CD4-positive, alpha-beta T cell (primary cell): Measurements from ENCODE around the gene PPP1R27. TPM values are rescaled to one million over a fixed set of nuclear protein-coding genes. Genes with fewer than 3 reads are reported as not detected.

Experiments
- ATAC-seq: fragments of 200-7000 bp; cut with Tn5 transposase; one replicate; pipeline ENCODE4 v1.10.0; 2022; ENCODE audit warnings: mild to moderate bottlenecking; ENCODE audit not compliant: poor library complexity
- CTCF ChIA-PET: fragments of 350-600 bp; sonication (Branson Sonifier 250); formaldehyde crosslinking; loops from one replicate; lab custom pipeline; 2021; ENCODE audit warnings: antibody characterized with exemption, inconsistent platforms; lab: Charles Lee
- POLR2A ChIA-PET: fragments of 350-600 bp; sonication (Branson Sonifier 250); formaldehyde crosslinking; loops from one replicate; lab custom pipeline; 2021; ENCODE audit warnings: antibody characterized with exemption, inconsistent platforms; lab: Charles Lee
- DNase-seq, 14 experiments: peaks; one replicate each; pipeline ENCODE4 v3.0.0-alpha.2; 2013 to 2020; ENCODE audit warnings: mixed read lengths in 2 of 14
- H3K27ac ChIP-seq, 2 donors: one replicate each; pipeline versions ENCODE4 v1.5.1 to v1.7.0; 2013; ENCODE audit warnings: low read length in 2 of 2, low read depth in 1 of 2, mild to moderate bottlenecking in 1 of 2
- H3K27me3 ChIP-seq, 2 experiments: 1 replicate in 1 of 2; 2 replicates in 1 of 2; pipeline versions ENCODE4 v1.6.1 to v1.7.0; 2013; ENCODE audit warnings: low read length in 2 of 2, control low read depth in 1 of 2, mild to moderate bottlenecking in 1 of 2, moderate library complexity in 1 of 2; ENCODE audit not compliant: insufficient read depth in 2 of 2, control insufficient read depth in 1 of 2
- H3K36me3 ChIP-seq: one replicate; pipeline ENCODE4 v1.6.1; 2013; ENCODE audit warnings: low read length, control low read depth; ENCODE audit not compliant: insufficient read depth
- H3K4me1 ChIP-seq: one replicate; pipeline ENCODE4 v1.6.1; 2013; ENCODE audit warnings: low read length, control low read depth; ENCODE audit not compliant: insufficient read depth
- H3K4me3 ChIP-seq: one replicate; pipeline ENCODE4 v1.5.1; 2013; ENCODE audit warnings: mild to moderate bottlenecking, low read length, moderate library complexity
- H3K9me3 ChIP-seq, 2 experiments: 1 replicate in 1 of 2; 2 replicates in 1 of 2; pipeline versions ENCODE4 v1.6.1 to v1.7.0; 2013; ENCODE audit warnings: low read length in 2 of 2, mild to moderate bottlenecking in 2 of 2, control low read depth in 1 of 2, moderate library complexity in 1 of 2; ENCODE audit not compliant: control insufficient read depth in 1 of 2, insufficient read depth in 1 of 2
- H3K27ac Mint-ChIP-seq: one replicate; pipeline ENCODE4 v1.8.0; 2020; ENCODE audit warnings: mixed read lengths
- H3K27me3 Mint-ChIP-seq: one replicate; pipeline ENCODE4 v1.8.0; 2021; ENCODE audit warnings: mixed read lengths
- H3K36me3 Mint-ChIP-seq: one replicate; pipeline ENCODE4 v1.8.0; 2021; ENCODE audit warnings: low read depth, mixed read lengths
- H3K4me1 Mint-ChIP-seq: one replicate; pipeline ENCODE4 v1.8.0; 2021; ENCODE audit warnings: low read depth, mixed read lengths
- H3K4me3 Mint-ChIP-seq: one replicate; pipeline ENCODE4 v1.8.0; 2020; ENCODE audit warnings: mild to moderate bottlenecking, mixed read lengths
- H3K9me3 Mint-ChIP-seq: one replicate; pipeline ENCODE4 v1.8.0; 2020; ENCODE audit warnings: mixed read lengths
- CTCF ChIP-seq: fragments of 200-600 bp; IDR thresholded peaks from one replicate; pipeline ENCODE4 v1.8.0; 2022; ENCODE audit warnings: antibody characterized with exemption, mild to moderate bottlenecking
- intact Hi-C, 2 experiments: fragments of 100-400 bp; cut with DNase I in 1 of 2; cut with micrococcal nuclease in 1 of 2; formaldehyde crosslinking; loops; one replicate each; pipeline versions ENCODE4 v1.15.1 to v1.9.0; 2023 to 2025; cut with DNase I, micrococcal nuclease
- polyA plus RNA-seq, 2 donors: library from polyadenylated mRNA; unstranded; fragments of 120-200 nt; gene quantifications; one replicate each; pipeline ENCODE4 v1.2.1, GENCODE V29; 2013
- total RNA-seq, 174 experiments: library from RNA in 2 of 174; stranded (reverse) in 2 of 174; gene quantifications; one replicate each; pipeline ENCODE4 v1.2.3 and lab custom pipeline; 2021 to 2026

The PPP1R27 gene
- total RNA-seq (not detected), total RNA-seq (lab: John Stamatoyannopoulos, UW) (0 to 0.36 (median 0) reads per million in 172 experiments)
- polyA plus RNA-seq (2013, experiment 1 of 2) = not detected
- polyA plus RNA-seq (2013, experiment 2 of 2) = 0.93 TPM

- H3K27me3 Mint-ChIP-seq = no peaks in the 10 kb centered on the region
- H3K27me3 ChIP-seq = no peaks in the 10 kb centered on the region
- H3K4me1 ChIP-seq = peaks cover 25% of the 10 kb centered on the region
- DNase-seq (no peak), ATAC-seq (no peak)
- CTCF ChIA-PET = no interaction called here
- H3K4me1 Mint-ChIP-seq = peaks cover 19% of the 10 kb centered on the region
- peak within 1 kb of the TSS; percentile 65 for H3K4me3 ChIP-seq
- peak within 1 kb of the TSS; percentile 72 to 91 for H3K27ac ChIP-seq
- peaks cover 7% of the 10 kb centered on the region for H3K36me3 Mint-ChIP-seq
- no peaks in the 10 kb centered on the region for H3K9me3 ChIP-seq
- peak within 1 kb of the TSS; percentile 87 for H3K27ac Mint-ChIP-seq
- H3K36me3 ChIP-seq = peaks cover 3% of the 10 kb centered on the region
- TF ChIP-seq CTCF = no peak
- POLR2A ChIA-PET = no interaction called here
- intact Hi-C loops = loop anchor here in 1 of 2 experiments (5.0 kb wide), 3 partner anchors 37 to 82 kb away; partner anchors contain the start of genes ALYREF, ANAPC11, ARHGDIA and SIRT7
- peak within 1 kb of the TSS; percentile 88 for H3K4me3 Mint-ChIP-seq
- no peaks in the 10 kb centered on the region for H3K9me3 Mint-ChIP-seq
Observed at GRCh38 chr17:81834831-81835267, at the start of gene PPP1R27. Gene PPP1R27, minus strand, starts transcription at chr17:81835050. Its CDS starts 97 bp downstream, at chr17:81834953.

- no peak overlapping the region for H3K27ac ChIP-seq
- Mint-ChIP-seq H3K27ac (peak overlapping the region; percentile 39), H3K4me1 (peaks cover 5% of the 10 kb centered on the region), H3K27me3 (no peaks in the 10 kb centered on the region), H3K9me3 (no peaks in the 10 kb centered on the region), H3K4me3 (no peak overlapping the region), H3K36me3 (peaks cover 77% of the 10 kb centered on the region)
- no peak for TF ChIP-seq CTCF
- H3K9me3 ChIP-seq = no peaks in the 10 kb centered on the region
- no peak for ATAC-seq
- intact Hi-C loops = no loop called here
- DNase-seq = no peak
- H3K27me3 ChIP-seq = no peaks in the 10 kb centered on the region
- CTCF ChIA-PET = no interaction called here
- no peak overlapping the region for H3K4me3 ChIP-seq
- H3K4me1 ChIP-seq = peaks cover 4% of the 10 kb centered on the region
- POLR2A ChIA-PET = no interaction called here
- peaks cover 56% of the 10 kb centered on the region for H3K36me3 ChIP-seq
Observed at GRCh38 chr17:81884520-81884919, 49.7 kb upstream of the PPP1R27 start.

GRCh38 chr17:81879121-81879520 lies 44.3 kb upstream of the PPP1R27 start:
- Histone ChIP-seq H3K27ac (no peak overlapping the region), H3K27me3 (no peaks in the 10 kb centered on the region), H3K4me1 (no peaks in the 10 kb centered on the region), H3K36me3 (peaks cover 15% of the 10 kb centered on the region), H3K9me3 (no peaks in the 10 kb centered on the region), H3K4me3 (no peak overlapping the region)
- ATAC-seq (no peak), DNase-seq (no peak)
- intact Hi-C loops = no loop called here
- CTCF ChIA-PET = no interaction called here
- Mint-ChIP-seq H3K36me3 (peaks cover 39% of the 10 kb centered on the region), H3K9me3 (no peaks in the 10 kb centered on the region), H3K4me1 (peaks cover 6% of the 10 kb centered on the region), H3K27me3 (no peaks in the 10 kb centered on the region), H3K4me3 (no peak overlapping the region), H3K27ac (no peak overlapping the region)
- POLR2A ChIA-PET = no interaction called here
- no peak for TF ChIP-seq CTCF
